GM10266 (cell line): Measurements from ENCODE around the gene VWF.

Experiments
- DNase-seq: peaks from one replicate; pipeline ENCODE4 v3.0.0; 2012; ENCODE audit errors: extremely low spot score
- CTCF ChIP-seq: IDR thresholded peaks from 2 replicates; pipeline ENCODE4 v1.5.1; 2012; ENCODE audit warnings: mild to moderate bottlenecking, low read depth; ENCODE audit not compliant: control insufficient read depth, insufficient read depth; ENCODE audit errors: missing control alignments

Gene VWF

GRCh38 chr12:6120796-6121473, 3.5 kb downstream of the VWF start:
- no peak for TF ChIP-seq CTCF
- DNase-seq: no peak

DNA sequence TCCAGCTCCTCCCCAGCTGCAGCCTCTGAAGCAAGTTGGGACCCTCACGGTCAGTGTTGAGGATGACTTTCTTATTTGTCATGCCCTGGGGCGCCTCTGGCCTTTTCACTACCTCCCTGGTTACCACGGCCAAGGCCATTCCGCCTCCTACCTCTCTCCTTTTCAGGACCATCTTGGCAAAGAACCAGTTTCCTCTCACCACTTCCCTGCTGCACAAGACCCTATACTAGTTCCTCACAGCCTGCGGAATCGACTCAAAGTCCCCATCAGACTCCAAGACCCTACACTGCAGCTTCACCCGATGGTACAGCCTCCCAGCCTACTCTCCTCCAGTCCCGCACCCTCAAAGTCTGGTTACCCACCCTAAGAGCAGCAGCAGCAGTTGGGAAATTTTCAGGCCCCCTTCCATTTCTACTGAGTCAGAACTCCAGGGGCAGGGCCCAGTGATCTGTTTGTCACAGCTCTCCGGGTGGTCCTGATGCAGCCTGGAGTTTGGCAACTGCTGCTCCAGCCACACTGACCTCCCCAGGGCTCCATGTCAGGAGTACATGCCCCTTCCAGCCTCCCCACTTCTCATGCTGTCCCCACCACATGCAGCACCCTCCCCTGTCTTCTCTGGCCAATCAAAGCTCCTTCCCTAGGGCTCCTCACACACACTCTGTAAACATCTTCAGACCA, 5.4 kb downstream of the VWF start:
- TF ChIP-seq CTCF: no peak
- DNase-seq: no peak

DNA sequence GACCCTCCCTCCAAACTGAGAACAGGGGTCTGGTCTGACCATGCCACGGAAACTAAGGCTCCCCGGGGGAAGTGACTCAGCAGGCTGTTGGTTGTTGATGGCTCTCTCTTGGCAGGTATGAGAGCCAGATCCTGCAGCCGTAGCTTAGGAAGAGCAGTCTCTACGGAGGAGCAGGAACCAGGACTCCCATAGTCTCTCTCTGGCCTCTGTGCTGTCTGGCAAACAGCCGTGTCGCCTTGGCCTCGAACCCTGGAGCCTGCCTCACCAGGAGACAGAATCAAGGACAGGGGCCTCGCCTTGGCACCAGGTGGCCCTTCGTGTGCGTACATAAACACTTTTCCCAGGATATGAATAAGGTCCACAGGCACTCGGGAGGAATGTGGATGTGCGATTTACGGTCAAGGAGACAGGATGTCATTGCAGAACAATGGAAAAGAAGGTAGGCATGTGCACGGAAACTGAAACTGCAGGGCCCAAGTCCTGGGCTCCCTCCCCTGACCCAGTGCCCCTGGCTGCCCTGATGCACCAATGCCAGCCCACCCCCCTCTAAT, 7.9 kb downstream of the VWF start:
- TF ChIP-seq CTCF: no peak
- DNase-seq: no peak

DNA sequence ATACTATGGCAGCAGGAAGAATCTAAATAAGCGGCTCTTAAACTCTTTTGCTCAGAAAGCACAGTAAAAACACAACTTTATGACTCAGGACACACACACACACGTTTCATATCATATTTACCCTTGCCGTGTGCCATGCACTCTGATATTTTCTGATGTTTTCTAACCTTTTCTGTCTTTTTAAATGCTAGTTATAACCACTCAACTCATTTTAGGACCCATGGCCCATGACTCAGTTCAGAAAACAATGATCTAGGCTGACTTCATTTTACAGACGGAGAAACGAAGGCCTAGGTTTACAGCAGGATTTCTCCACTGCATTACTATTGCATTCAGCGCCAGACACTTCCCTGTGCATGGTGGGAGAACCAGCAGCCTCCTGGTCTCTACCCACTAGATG, 9.1 kb downstream of the VWF start:
- no peak for DNase-seq
- no peak for TF ChIP-seq CTCF

- no peak for TF ChIP-seq CTCF
- no peak for DNase-seq
Measured at GRCh38 chr12:6114476-6114870, 10.0 kb downstream of the VWF start.

DNA sequence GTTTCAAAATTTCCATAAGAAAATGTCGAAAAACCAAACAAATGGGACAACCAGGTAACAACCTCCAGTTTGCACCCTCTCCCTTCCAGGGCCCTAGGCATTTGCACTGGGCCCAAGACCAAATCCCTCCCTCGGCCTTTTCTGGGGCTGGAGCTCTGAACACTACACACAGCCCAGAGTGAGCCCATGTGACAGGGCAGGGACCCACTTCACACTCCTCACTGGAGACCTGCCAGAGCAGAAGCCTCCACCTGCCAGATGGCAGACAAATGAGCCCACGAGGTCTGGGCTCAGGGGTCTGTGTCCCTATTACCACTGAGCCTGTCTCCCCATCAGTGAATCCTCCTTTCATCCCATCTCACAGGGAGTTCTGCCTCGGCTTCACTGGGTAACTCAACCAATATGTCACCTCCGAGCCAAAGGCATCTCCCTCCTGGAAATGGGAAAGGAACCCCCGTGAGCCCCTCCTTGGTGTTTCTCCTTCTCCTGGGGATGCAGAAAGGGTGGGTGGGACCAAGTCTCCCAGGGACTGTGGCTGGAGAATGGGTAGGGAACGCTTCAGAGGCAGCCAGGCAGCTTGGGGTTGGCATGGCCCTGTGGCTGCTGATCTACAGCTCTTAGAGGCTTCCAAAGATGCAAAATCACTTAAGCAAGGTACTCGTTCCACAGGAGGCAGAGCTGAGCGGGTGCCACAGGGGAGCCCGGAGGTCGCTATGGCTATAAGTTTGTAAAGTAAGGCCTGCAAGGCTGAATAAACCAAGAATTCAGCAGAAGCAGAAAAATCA, 10.6 kb downstream of the VWF start:
- DNase-seq: no peak
- TF ChIP-seq CTCF: no peak
